Measurements from ENCODE around the gene PADI4. TPM values are rescaled to one million over a fixed set of nuclear protein-coding genes. Genes with fewer than 3 reads are reported as not detected.

Gene PADI4
- total and polyA plus RNA-seq, 2 donors (not counting 1 experiment from before 2014, with no cell fraction given): not detected

- Histone ChIP-seq H3K4me1 (ENCODE audit: control insufficient read depth, extremely low read depth, insufficient read depth, low read length) (no peaks in the 10 kb centered on the region), H3K27me3 (ENCODE audit: control insufficient read depth, insufficient read depth, low read length) (peaks cover 6% of the 10 kb centered on the region), H3K4me3 (replicated peaks in 1 of 4; ENCODE audit: control extremely low read depth in 1 of 4, insufficient read depth in 1 of 4, low read depth in 3 of 4, low read length in 4 of 4) (no peak overlapping the region), H2AFZ (ENCODE audit: low read length) (no peak overlapping the region), H4K20me1 (ENCODE audit: control insufficient read depth, extremely low read depth, insufficient read depth, low read length) (no peaks in the 10 kb centered on the region), H3K4me2 (ENCODE audit: extremely low read depth, insufficient read depth, low read length) (no peak overlapping the region), H3K9me3 (ENCODE audit: control insufficient read depth, insufficient read depth, low read depth, low read length) (no peaks in the 10 kb centered on the region), H3K36me3 (ENCODE audit: control insufficient read depth, insufficient read depth, low read length) (no peaks in the 10 kb centered on the region), H3K9ac (ENCODE audit: insufficient read depth, low read length) (no peak overlapping the region), H3K79me2 (ENCODE audit: control insufficient read depth, insufficient read depth, low read length) (no peaks in the 10 kb centered on the region), H3K27ac (ENCODE audit: insufficient read depth, low read length) (no peak overlapping the region)
- no peak for TF ChIP-seq CTCF (conservative IDR thresholded peaks at IDR 0.05 in 1 of 2, IDR thresholded peaks at IDR 0.05 in 1 of 2; ENCODE audit: low read depth in 1 of 2, low read length in 2 of 2)
- no peak for TF ChIP-seq EZH2 (IDR thresholded peaks at IDR 0.05; ENCODE audit: low read length, missing control alignments)
- DNase-seq (ENCODE audit: low read depth in 2 of 2): no peak
Observed at GRCh38 chr1:17260264-17260663, 47.7 kb upstream of the PADI4 start.

- Histone ChIP-seq H3K27me3 (ENCODE audit: control insufficient read depth, insufficient read depth, low read length) (peaks cover 6% of the 10 kb centered on the region), H3K79me2 (ENCODE audit: control insufficient read depth, insufficient read depth, low read length) (no peaks in the 10 kb centered on the region), H3K9ac (ENCODE audit: insufficient read depth, low read length) (no peak overlapping the region), H3K4me2 (ENCODE audit: extremely low read depth, insufficient read depth, low read length) (no peak overlapping the region), H3K9me3 (ENCODE audit: control insufficient read depth, insufficient read depth, low read depth, low read length) (no peaks in the 10 kb centered on the region), H3K27ac (ENCODE audit: insufficient read depth, low read length) (no peak overlapping the region), H3K4me3 (replicated peaks in 1 of 4; ENCODE audit: control extremely low read depth in 1 of 4, insufficient read depth in 1 of 4, low read depth in 3 of 4, low read length in 4 of 4) (no peak overlapping the region), H3K36me3 (ENCODE audit: control insufficient read depth, insufficient read depth, low read length) (no peaks in the 10 kb centered on the region), H3K4me1 (ENCODE audit: control insufficient read depth, extremely low read depth, insufficient read depth, low read length) (no peaks in the 10 kb centered on the region), H4K20me1 (ENCODE audit: control insufficient read depth, extremely low read depth, insufficient read depth, low read length) (no peaks in the 10 kb centered on the region), H2AFZ (ENCODE audit: low read length) (no peak overlapping the region)
- TF ChIP-seq EZH2 (IDR thresholded peaks at IDR 0.05; ENCODE audit: low read length, missing control alignments): no peak
- no peak for TF ChIP-seq CTCF (conservative IDR thresholded peaks at IDR 0.05 in 1 of 2, IDR thresholded peaks at IDR 0.05 in 1 of 2; ENCODE audit: low read depth in 1 of 2, low read length in 2 of 2)
- DNase-seq (ENCODE audit: low read depth in 2 of 2): no peak
Observed at GRCh38 chr1:17260738-17261137, 47.3 kb upstream of the PADI4 start.

- Histone ChIP-seq H3K4me3 (replicated peaks in 1 of 4; ENCODE audit: control extremely low read depth in 1 of 4, insufficient read depth in 1 of 4, low read depth in 3 of 4, low read length in 4 of 4) (no peak overlapping the region), H3K4me2 (ENCODE audit: extremely low read depth, insufficient read depth, low read length) (no peak overlapping the region), H3K79me2 (ENCODE audit: control insufficient read depth, insufficient read depth, low read length) (no peaks in the 10 kb centered on the region), H3K27me3 (ENCODE audit: control insufficient read depth, insufficient read depth, low read length) (peaks cover 6% of the 10 kb centered on the region), H3K4me1 (ENCODE audit: control insufficient read depth, extremely low read depth, insufficient read depth, low read length) (no peaks in the 10 kb centered on the region), H3K9ac (ENCODE audit: insufficient read depth, low read length) (no peak overlapping the region), H2AFZ (ENCODE audit: low read length) (no peak overlapping the region), H3K36me3 (ENCODE audit: control insufficient read depth, insufficient read depth, low read length) (no peaks in the 10 kb centered on the region), H4K20me1 (ENCODE audit: control insufficient read depth, extremely low read depth, insufficient read depth, low read length) (no peaks in the 10 kb centered on the region), H3K9me3 (ENCODE audit: control insufficient read depth, insufficient read depth, low read depth, low read length) (no peaks in the 10 kb centered on the region), H3K27ac (ENCODE audit: insufficient read depth, low read length) (no peak overlapping the region)
- TF ChIP-seq CTCF (conservative IDR thresholded peaks at IDR 0.05 in 1 of 2, IDR thresholded peaks at IDR 0.05 in 1 of 2; ENCODE audit: low read depth in 1 of 2, low read length in 2 of 2) (no peak), EZH2 (IDR thresholded peaks at IDR 0.05; ENCODE audit: low read length, missing control alignments) (no peak)
- DNase-seq (ENCODE audit: low read depth in 2 of 2): no peak
Observed at GRCh38 chr1:17263936-17264335, 44.1 kb upstream of the PADI4 start.

All from fibroblast of lung (primary cell).